Heart right ventricle (tissue), 16 donors: ENCODE measurements around the gene SLIT3. TPM values are rescaled to one million over a fixed set of nuclear protein-coding genes. Genes with fewer than 3 reads are reported as not detected.

ENCODE experiments used
- ATAC-seq, 8 donors: fragments of 200-7000 bp; cut with Tn5 transposase; one replicate each; pipeline ENCODE4 v1.9.1; 2020; ENCODE audit warnings: mild to moderate bottlenecking in 8 of 8, moderate library complexity in 8 of 8, moderate number of reproducible peaks in 1 of 8
- DNase-seq, 2 donors: peaks; one replicate each; pipeline ENCODE4 v3.0.0-alpha.2; 2020
- H3K27ac ChIP-seq, 10 donors: fragments of 200-600 bp; sonication (generic) in 2 of 10; one replicate each; pipeline versions ENCODE4 v1.5.0 to v1.8.0; 2020 to 2022; ENCODE audit warnings: mild to moderate bottlenecking in 3 of 10
- H3K27me3 ChIP-seq, 7 donors: fragments of 200-600 bp; one replicate each; pipeline ENCODE4 v1.8.0; 2021 to 2022; ENCODE audit warnings: mild to moderate bottlenecking in 2 of 7
- H3K36me3 ChIP-seq, 9 donors: fragments of 200-600 bp; sonication (generic) in 1 of 9; one replicate each; pipeline versions ENCODE4 v1.5.0 to v1.8.0; 2020 to 2022; ENCODE audit warnings: mild to moderate bottlenecking in 2 of 9
- H3K4me1 ChIP-seq, 9 donors: fragments of 200-600 bp; sonication (generic) in 1 of 9; one replicate each; pipeline versions ENCODE4 v1.5.0 to v1.8.0; 2020 to 2022; ENCODE audit warnings: mild to moderate bottlenecking in 4 of 9
- H3K4me3 ChIP-seq, 10 donors: fragments of 200-600 bp; sonication (generic) in 2 of 10; one replicate each; pipeline versions ENCODE4 v1.5.0 to v1.8.0; 2020 to 2022; ENCODE audit warnings: mild to moderate bottlenecking in 7 of 10, moderate library complexity in 2 of 10
- H3K9me3 ChIP-seq, 11 donors: fragments of 200-600 bp in 10 of 11; sonication (generic) in 2 of 11; one replicate each; pipeline versions ENCODE4 v1.5.0 to v1.8.0; 2013 to 2022; ENCODE audit warnings: mild to moderate bottlenecking in 2 of 11, control low read depth in 1 of 11, moderate library complexity in 1 of 11
- CTCF ChIP-seq, 9 donors: fragments of 200-600 bp; sonication (generic) in 2 of 9; IDR thresholded peaks; one replicate each; pipeline versions ENCODE4 v1.5.0 to v1.8.0; 2021 to 2022; ENCODE audit warnings: antibody characterized with exemption in 9 of 9, mild to moderate bottlenecking in 5 of 9, moderate library complexity in 1 of 9
- WGBS, 2 donors: extraction: QIAGEN DNeasy Blood & Tissue Kit; methylation state at CpG; one replicate each; pipeline ENCODE4 v1.1.7; 2013; ENCODE audit warnings: inconsistent platforms in 1 of 2; 5-methylcytosine and 5-hydroxymethylcytosine counted together
- intact Hi-C, 10 donors: fragments of 100-400 bp; cut with DNase I; formaldehyde crosslinking; loops; one replicate each; pipeline versions ENCODE4 v1.11.1 to v1.14.2; 2022
- polyA plus RNA-seq, 2 donors: library from polyadenylated mRNA; stranded (reverse); fragments of 200-250 nt; gene quantifications; one replicate each; pipeline ENCODE4 v1.2.3, GENCODE V29; 2013
- total RNA-seq, 10 donors: library from RNA; stranded (reverse); fragmentation: NEBNext Ultra II Directional in 3 of 10; extraction: Animal tissue kit (Norgen Biotek cat#: 25700) in 3 of 10; gene quantifications; one replicate each; pipeline versions ENCODE4 v1.2.1 to v1.2.4, GENCODE V29; 2021 to 2023
- donor health status: Arrhythmogenic right ventricular cardiomyopathy.
- donor health status: ischemic (EF 13 %, LVEDD 7.1; RV severe dilation, severe dysfunction).
- donor health status: healthy with polysubstance abuse.
- donor health status: DM: no; HTN: yes; CAD: no.
- donor health status: DM: no; HTN: no; CAD: no.
- donor health status: ischemic (EF 25% LVEDD 6.9; RV normal size, moderate dysfunction).
- donor health status: ischemic (EF 25% LVEDD 5.7; RV mildly dilated, moderate dysfunction).
- donor health status: healthy.
- donor health status: DM: yes; HTN: yes; CAD: no.
- donor health status: Ischemic cardiomyopathy.
- donor health status: ischemic (EF 35%, LVEDD 5.7; RV mildly dilated, moderate dysfunction).
- donor health status: nonischemic (EF 11% LVEDD 7.7; RV severe dilation, severe dysfunction).
- donor health status: DM: yes; HTN: yes; CAD: no.
- donor health status: PGD.
- donor health status: ischemic (EF 29% LVEDD 5.4; RV normal size, mild dysfunction).
- donor health status: nonischemic (EF 23%, LVEDD 6.1; RV moderate dilation, normal function).

The SLIT3 gene
- total and polyA plus RNA-seq, 12 donors, result 2.0 to 29.2 (median 12.1) TPM

- intact Hi-C loops, result no loop called here
- no peak for TF ChIP-seq CTCF (IDR thresholded peaks at IDR 0.05)
- no peaks in the 10 kb centered on the region for H3K4me1 ChIP-seq
- H3K36me3 ChIP-seq, result no peaks in the 10 kb centered on the region
- H3K9me3 ChIP-seq, result peaks cover 0 to 22% (median under 1%) of the 10 kb centered on the region in 11 donors
- no peak overlapping the region for H3K4me3 ChIP-seq
- WGBS, 2 donors, result 78 to 83% methylated on average over 2 of the region's 2 CpGs
- no peak for ATAC-seq
- H3K27me3 ChIP-seq, result no peaks in the 10 kb centered on the region
- DNase-seq, result no peak
- H3K27ac ChIP-seq, result no peak overlapping the region
These were observed 58.1 kb downstream of the SLIT3 start for GRCh38 chr5:169242849-169243186.

GRCh38 chr5:169242175-169242848 is 58.6 kb downstream of the SLIT3 start:
- TF ChIP-seq CTCF (IDR thresholded peaks at IDR 0.05), result no peak
- Histone ChIP-seq H3K9me3 (peaks cover 0 to 26% (median 5%) of the 10 kb centered on the region in 11 donors), H3K4me1 (no peaks in the 10 kb centered on the region), H3K27ac (no peak overlapping the region), H3K27me3 (no peaks in the 10 kb centered on the region), H3K36me3 (no peaks in the 10 kb centered on the region), H3K4me3 (no peak overlapping the region)
- 55 to 60% methylated on average over 4 of the region's 4 CpGs for WGBS, 2 donors
- DNase-seq (no peak), ATAC-seq (no peak)
- intact Hi-C loops, result no loop called here

- 75 to 77% methylated on average over 6 of the region's 6 CpGs for WGBS, 2 donors
- no peak for TF ChIP-seq CTCF (IDR thresholded peaks at IDR 0.05)
- no peak for ATAC-seq
These were observed 71.5 kb downstream of the SLIT3 start for GRCh38 chr5:169229342-169229892.

GRCh38 chr5:169226895-169227294 is 74.0 kb downstream of the SLIT3 start:
- H3K4me1 ChIP-seq, result no peaks in the 10 kb centered on the region
- H3K4me3 ChIP-seq, result no peak overlapping the region
- WGBS, 2 donors, result 89 to 91% methylated on average over 3 of the region's 3 CpGs
- no peaks in the 10 kb centered on the region for H3K9me3 ChIP-seq
- no peaks in the 10 kb centered on the region for H3K27me3 ChIP-seq
- TF ChIP-seq CTCF (IDR thresholded peaks at IDR 0.05), result no peak
- ATAC-seq (no peak), DNase-seq (no peak)
- no peak overlapping the region for H3K27ac ChIP-seq
- no peaks in the 10 kb centered on the region for H3K36me3 ChIP-seq
- intact Hi-C loops, result no loop called here

More at GRCh38 chr5:169229342-169229892, 71.5 kb downstream of the SLIT3 start:
- no peaks in the 10 kb centered on the region for H3K36me3 ChIP-seq
- H3K27me3 ChIP-seq, result no peaks in the 10 kb centered on the region
- DNase-seq, result no peak
- no peaks in the 10 kb centered on the region for H3K4me1 ChIP-seq
- no peak overlapping the region for H3K4me3 ChIP-seq
- H3K9me3 ChIP-seq, result peaks cover 0 to 6% (median 0%) of the 10 kb centered on the region in 11 donors
- H3K27ac ChIP-seq, result no peak overlapping the region
- intact Hi-C loops, result no loop called here
